GM12891 (cell line): ENCODE data around the gene CD109.

Experiments used
- DNase-seq: peaks from one replicate; pipeline ENCODE4 v3.0.0; 2011; ENCODE audit warnings: low spot score; ENCODE audit not compliant: insufficient read length
- FAIRE-seq: peaks from 2 replicates; lab custom pipeline; 2011; peaks lifted over from hg19 to GRCh38; lab: Jason Lieb, UNC
- PAX5 ChIP-seq: IDR thresholded peaks from 2 replicates; pipeline ENCODE4 v1.6.1; 2011; ENCODE audit warnings: low read length, moderate library complexity, mild to moderate bottlenecking; ENCODE audit not compliant: insufficient read depth, severe bottlenecking
- POLR2A ChIP-seq: IDR thresholded peaks from 2 replicates; pipeline ENCODE4 v1.6.1; 2011; ENCODE audit warnings: low read depth, low read length, control low read depth
- POLR2AphosphoS5 ChIP-seq: IDR thresholded peaks from 2 replicates; pipeline ENCODE4 v1.6.1; 2011; ENCODE audit warnings: low read depth, low read length, control low read depth
- POU2F2 ChIP-seq: IDR thresholded peaks from 2 replicates; pipeline ENCODE4 v1.6.1; 2011; ENCODE audit warnings: low read depth, mild to moderate bottlenecking, control low read depth, low read length, moderate library complexity
- SPI1 ChIP-seq: IDR thresholded peaks from 2 replicates; pipeline ENCODE4 v1.6.1; 2011; ENCODE audit warnings: low read depth, low read length, control low read depth
- TAF1 ChIP-seq: IDR thresholded peaks from 2 replicates; pipeline ENCODE4 v1.6.1; 2011; ENCODE audit warnings: low read depth, low read length, control low read depth

CD109 gene

DNA sequence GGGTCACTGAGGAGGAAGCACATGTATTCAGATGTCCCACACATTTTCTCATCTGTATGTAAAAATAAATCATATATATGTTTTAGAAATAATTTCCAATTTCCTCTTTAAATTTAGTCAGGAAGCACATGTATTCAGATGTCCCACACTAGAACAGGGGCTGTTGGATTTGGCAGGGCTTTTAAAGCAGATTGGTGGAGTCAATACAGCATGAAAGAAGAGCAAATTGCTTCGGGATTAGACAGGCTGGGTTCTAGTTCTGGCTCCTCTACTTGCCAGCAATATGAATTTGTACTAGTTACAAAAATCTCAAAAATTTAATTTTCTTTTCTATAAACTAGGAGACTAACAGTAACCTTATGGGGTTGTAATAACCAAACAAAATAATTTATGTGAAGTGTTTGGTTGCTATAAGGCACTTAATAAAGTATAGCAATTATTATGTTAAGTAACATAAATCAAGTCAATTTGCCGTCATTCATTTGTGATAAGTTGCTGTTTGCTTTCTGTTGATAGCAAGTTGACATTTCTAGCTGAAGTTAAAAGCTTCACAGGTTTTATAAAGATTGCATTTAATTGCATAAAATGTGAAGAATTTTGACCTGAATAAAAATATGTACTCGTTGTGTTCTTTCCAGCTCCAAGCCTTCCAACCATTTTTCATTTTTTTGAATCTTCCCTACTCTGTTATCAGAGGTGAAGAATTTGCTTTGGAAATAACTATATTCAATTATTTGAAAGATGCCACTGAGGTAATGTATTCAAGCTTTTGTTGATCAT lies 88.9 kb downstream of the CD109 start:
- FAIRE-seq (no peak), DNase-seq (no peak)
- TF ChIP-seq PAX5 = no peak
- no peak for TF ChIP-seq SPI1

DNA sequence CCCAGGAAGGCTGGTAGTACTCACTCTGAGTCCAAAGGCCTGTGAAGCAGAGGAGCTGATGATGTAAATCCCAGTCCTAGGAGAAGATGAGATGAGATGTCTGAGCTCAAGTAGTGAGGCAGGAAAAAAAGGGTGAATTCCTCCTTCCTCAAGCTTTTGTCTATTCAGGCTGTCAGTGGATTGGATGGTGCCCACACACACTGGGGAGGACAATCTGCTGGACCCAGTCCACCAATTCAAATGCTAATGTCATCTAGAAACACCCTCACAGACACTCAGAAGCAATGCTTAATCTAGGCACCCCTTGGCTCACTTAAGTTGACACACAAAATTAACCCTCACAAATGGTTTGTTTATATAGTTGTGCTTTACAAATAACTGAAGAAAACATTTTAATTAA lies 94.6 kb downstream of the CD109 start:
- no peak for FAIRE-seq
- TF ChIP-seq POLR2AphosphoS5 = no peak
- no peak for TF ChIP-seq PAX5
- TF ChIP-seq TAF1 = no peak
- no peak for TF ChIP-seq POLR2A
- no peak for TF ChIP-seq POU2F2
- no peak for TF ChIP-seq SPI1
- DNase-seq = no peak

DNA sequence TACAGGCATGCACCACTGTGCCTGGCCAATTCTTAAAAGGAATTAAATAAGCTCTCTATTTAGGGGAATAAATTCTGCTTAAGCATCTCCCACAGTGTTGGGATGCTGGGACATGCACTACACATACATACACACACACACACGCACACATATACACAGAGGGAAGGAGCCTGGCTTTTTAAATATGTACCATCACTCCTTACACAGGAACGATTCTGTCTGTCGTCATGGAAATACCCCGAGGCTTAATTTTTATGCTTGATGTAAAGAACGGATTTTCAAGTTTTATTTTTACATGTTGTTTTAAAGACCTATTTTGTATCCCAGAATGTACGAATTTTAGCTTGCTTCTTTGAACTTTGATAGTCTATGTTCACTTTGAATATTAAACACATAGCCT lies 95.3 kb downstream of the CD109 start:
- TF ChIP-seq POLR2AphosphoS5 = no peak
- no peak for TF ChIP-seq POLR2A
- no peak for TF ChIP-seq TAF1
- no peak for TF ChIP-seq SPI1
- TF ChIP-seq PAX5 = no peak
- no peak for TF ChIP-seq POU2F2
- FAIRE-seq = no peak
- no peak for DNase-seq

DNA sequence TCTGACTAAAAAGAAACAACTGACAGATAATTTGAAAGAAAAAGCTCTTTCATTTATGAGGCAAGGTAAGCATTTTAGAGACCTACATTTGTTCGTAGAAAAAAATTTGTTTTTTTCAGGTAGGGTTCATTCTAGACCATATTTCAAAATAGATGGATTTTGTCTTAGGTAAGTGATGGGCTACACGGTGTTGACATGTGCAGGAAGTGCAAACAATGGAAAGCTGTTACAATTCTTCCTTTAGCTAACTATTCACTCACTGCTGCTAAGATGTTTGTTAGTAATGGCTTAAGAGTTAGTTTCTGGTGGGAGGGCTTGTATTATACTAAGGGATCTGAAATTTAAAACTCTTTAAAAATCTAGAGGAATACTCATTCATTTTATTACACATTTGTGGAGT lies 96.7 kb downstream of the CD109 start:
- TF ChIP-seq POU2F2 (no peak), TAF1 (no peak), POLR2AphosphoS5 (no peak), POLR2A (no peak), PAX5 (no peak), SPI1 (no peak)
- FAIRE-seq = no peak
- DNase-seq = no peak

DNA sequence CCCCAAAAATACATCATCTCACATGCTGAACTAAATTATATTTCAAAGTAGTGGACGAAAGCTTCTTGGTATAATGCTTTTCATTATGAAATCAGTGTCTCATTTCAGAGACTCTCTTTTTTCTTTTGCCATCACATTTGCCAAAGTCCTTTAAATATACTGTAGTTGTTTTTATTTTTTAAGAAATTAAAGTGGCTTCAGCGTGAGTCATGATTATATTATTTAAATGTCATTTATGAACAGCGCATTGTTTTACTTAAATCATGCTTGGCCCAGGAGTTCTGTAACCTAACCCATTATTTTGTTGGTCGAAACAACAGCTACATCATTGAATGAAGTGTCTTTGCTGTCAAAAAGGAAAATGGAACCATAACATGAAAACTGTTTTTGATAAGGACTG lies 100.9 kb downstream of the CD109 start:
- TF ChIP-seq POU2F2 = no peak
- no peak for TF ChIP-seq POLR2AphosphoS5
- no peak for TF ChIP-seq TAF1
- no peak for TF ChIP-seq SPI1
- TF ChIP-seq PAX5 = no peak
- TF ChIP-seq POLR2A = no peak
- FAIRE-seq = no peak
- DNase-seq = no peak

DNA sequence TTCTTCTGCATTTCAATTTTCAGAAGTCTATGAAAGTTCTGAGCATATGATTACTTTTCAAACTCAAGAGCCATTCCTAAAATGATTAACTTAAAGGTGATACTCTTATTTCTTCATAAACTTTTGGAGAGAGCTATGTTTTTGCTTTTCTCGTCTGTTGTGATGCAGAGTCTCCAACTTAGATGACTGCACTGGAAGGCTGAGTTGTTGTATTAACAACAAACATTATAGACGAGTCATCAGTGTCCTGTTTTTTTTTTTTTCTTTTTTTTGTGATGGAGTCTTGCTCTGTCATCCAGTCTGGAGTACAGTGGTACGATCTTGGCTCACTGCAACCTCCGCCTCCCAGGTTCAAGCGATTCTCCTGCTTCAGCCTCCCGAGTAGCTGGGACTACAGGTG lies 101.9 kb downstream of the CD109 start:
- DNase-seq = no peak
- no peak for FAIRE-seq
- TF ChIP-seq TAF1 = no peak
- no peak for TF ChIP-seq POU2F2
- TF ChIP-seq SPI1 = no peak
- no peak for TF ChIP-seq POLR2AphosphoS5
- no peak for TF ChIP-seq PAX5
- no peak for TF ChIP-seq POLR2A

DNA sequence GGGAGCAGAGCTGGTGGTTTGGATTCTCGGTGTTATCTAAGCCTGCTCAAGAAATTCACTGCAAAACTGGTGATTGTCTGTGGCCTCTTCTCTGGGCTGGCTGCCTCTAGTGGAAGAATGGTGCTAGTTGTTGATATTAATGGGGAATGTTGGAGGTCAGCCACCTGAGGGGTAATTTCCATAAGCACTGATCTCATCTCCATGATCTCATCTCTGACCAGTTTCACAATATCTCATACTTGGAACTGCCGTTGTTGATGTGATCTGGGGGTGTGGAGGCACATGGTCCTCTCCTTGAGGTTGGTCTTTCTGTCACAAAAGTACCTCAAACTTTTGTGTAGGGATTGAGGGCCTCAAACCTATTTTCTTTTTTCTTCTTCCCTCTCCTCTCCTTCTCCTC lies 102.6 kb downstream of the CD109 start:
- TF ChIP-seq POLR2AphosphoS5 = no peak
- TF ChIP-seq POU2F2 = no peak
- FAIRE-seq = no peak
- DNase-seq = no peak

DNA sequence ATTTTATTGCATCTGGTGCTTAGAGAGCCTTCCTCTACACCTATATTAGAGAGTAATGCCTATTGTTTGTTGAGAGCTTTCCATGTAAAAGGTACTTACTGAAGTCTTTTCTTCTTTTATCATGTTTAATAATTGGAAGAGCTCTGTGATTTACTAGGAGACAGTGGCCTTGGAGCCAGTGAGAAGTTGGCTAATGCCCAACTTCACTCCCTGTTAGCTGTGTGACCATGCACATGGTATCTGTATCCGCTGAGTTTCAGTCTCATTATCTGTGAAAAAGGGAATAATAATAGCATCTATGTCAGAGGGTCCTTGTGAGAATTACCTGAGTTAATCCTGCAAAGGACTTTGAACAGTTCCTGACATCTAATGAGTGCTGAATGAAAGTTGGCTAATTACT lies 105.0 kb downstream of the CD109 start:
- FAIRE-seq (no peak), DNase-seq (no peak)
- TF ChIP-seq TAF1 = no peak
- TF ChIP-seq POLR2AphosphoS5 = no peak
- no peak for TF ChIP-seq POLR2A
- TF ChIP-seq POU2F2 = no peak
- TF ChIP-seq PAX5 = no peak
- no peak for TF ChIP-seq SPI1

DNA sequence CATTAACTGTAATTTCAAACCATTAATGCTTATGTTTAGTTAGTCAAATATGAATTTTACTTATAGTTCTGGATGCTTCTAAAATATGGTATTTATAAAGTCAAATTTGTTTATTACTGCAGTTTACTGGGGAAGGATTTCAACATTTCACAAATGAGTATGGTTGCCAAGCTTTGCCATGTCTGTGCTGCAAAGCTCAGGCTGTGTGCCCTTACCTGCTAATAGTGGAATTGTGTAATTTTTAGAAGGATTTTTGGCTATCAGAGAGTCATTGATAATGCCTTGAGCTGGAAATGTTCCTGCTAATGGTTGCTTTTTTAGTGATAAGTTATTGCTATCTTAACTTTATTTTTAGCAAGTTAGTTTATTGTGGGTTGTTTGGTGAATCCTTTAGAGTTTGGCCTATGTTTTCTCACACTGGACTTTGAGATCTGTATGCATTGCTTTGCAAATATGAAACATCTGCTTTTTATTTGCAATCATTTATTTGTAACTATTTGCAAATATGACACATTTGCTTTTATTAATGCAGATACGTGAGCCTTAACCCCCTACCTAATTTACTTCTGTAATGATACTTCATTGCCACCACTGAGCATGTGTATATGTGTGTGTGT lies 105.8 kb downstream of the CD109 start:
- no peak for DNase-seq
- FAIRE-seq = no peak
- TF ChIP-seq POLR2A (no peak), SPI1 (no peak), PAX5 (no peak), POU2F2 (no peak), TAF1 (no peak), POLR2AphosphoS5 (no peak)
